ENCODE measurements around the gene STING1.
"Not testable (repeated sequence)": the region's sequence is repeated elsewhere in the genome, so short reads cannot be mapped to it uniquely, and the experiment has no call there.

The STING1 gene

GRCh38 chr5:139482050-139482889 is at the start of gene STING1:
Gene STING1 (minus strand): TSS chr5:139482758. CDS start chr5:139481704, 1,054 bp downstream.
- no peaks in the 10 kb centered on the region for H3K9me3 ChIP-seq (ENCODE audit: control insufficient read depth in 1 of 2, low read length in 2 of 2)
- H3K9ac ChIP-seq (ENCODE audit: low read depth in 1 of 2, low read length in 2 of 2): peak within 1 kb of the TSS; percentile 72
- H3K4me1 ChIP-seq (ENCODE audit: control insufficient read depth in 1 of 2, insufficient read depth in 2 of 2, low read length in 2 of 2): peaks cover 12 to 27% of the 10 kb centered on the region in 2 donors
- peak within 1 kb of the TSS; percentile 84 for H3K27ac ChIP-seq (ENCODE audit: low read depth, low read length)
- H3K4me3 ChIP-seq (ENCODE audit: low read depth in 1 of 2, low read length in 2 of 2): peak within 1 kb of the TSS; percentile 66 to 68
- H3K36me3 ChIP-seq (ENCODE audit: control insufficient read depth in 1 of 2, insufficient read depth in 2 of 2, low read length in 2 of 2): peaks cover 0 to 9% of the 10 kb centered on the region in 2 donors
- no peaks in the 10 kb centered on the region for H3K27me3 ChIP-seq (ENCODE audit: control insufficient read depth in 1 of 2, insufficient read depth in 2 of 2, low read length in 2 of 2)

- H3K27me3 ChIP-seq (ENCODE audit: control insufficient read depth in 1 of 2, insufficient read depth in 2 of 2, low read length in 2 of 2): no peaks in the 10 kb centered on the region
- H3K9me3 ChIP-seq (ENCODE audit: control insufficient read depth in 1 of 2, low read length in 2 of 2): no peaks in the 10 kb centered on the region
- H3K9ac ChIP-seq (ENCODE audit: low read depth in 1 of 2, low read length in 2 of 2): no peak overlapping the region
- H3K27ac ChIP-seq (ENCODE audit: low read depth, low read length): no peak overlapping the region
- no peak overlapping the region for H3K4me3 ChIP-seq (ENCODE audit: low read depth in 1 of 2, low read length in 2 of 2)
- H3K36me3 ChIP-seq (ENCODE audit: control insufficient read depth in 1 of 2, insufficient read depth in 2 of 2, low read length in 2 of 2): no peaks in the 10 kb centered on the region
- no peaks in the 10 kb centered on the region for H3K4me1 ChIP-seq (ENCODE audit: control insufficient read depth in 1 of 2, insufficient read depth in 2 of 2, low read length in 2 of 2)
Observed at GRCh38 chr5:139531772-139532169, 49.2 kb upstream of the STING1 start.

DNA sequence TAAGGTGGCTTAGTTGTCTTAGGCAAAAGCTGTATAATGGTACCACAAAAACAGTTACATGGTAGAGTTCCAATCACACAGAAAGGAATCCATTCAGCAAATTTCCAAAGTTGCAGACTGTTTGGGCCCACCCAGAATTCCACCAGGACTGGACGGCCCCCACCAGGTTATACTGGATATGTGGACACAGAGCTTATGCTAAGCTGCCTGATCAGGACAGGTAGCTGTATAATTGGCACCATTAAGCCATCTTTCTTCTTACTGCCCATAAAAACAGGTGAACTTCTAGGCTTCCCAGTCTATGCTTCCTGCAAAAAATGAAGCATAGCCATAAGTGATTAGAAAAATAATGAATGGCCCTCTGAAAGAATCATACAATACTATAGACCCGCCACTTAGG is 47.5 kb upstream of the STING1 start:
- not testable (repeated sequence) for H3K9me3 ChIP-seq (ENCODE audit: control insufficient read depth in 1 of 2, low read length in 2 of 2); H3K4me3 ChIP-seq (ENCODE audit: low read depth in 1 of 2, low read length in 2 of 2); H3K27ac ChIP-seq (ENCODE audit: low read depth, low read length); H3K36me3 ChIP-seq (ENCODE audit: control insufficient read depth in 1 of 2, insufficient read depth in 2 of 2, low read length in 2 of 2); H3K27me3 ChIP-seq (ENCODE audit: control insufficient read depth in 1 of 2, insufficient read depth in 2 of 2, low read length in 2 of 2); H3K4me1 ChIP-seq (ENCODE audit: control insufficient read depth in 1 of 2, insufficient read depth in 2 of 2, low read length in 2 of 2); H3K9ac ChIP-seq (ENCODE audit: low read depth in 1 of 2, low read length in 2 of 2)

- not testable (repeated sequence) for H3K4me3 ChIP-seq (ENCODE audit: low read depth in 1 of 2, low read length in 2 of 2); H3K36me3 ChIP-seq (ENCODE audit: control insufficient read depth in 1 of 2, insufficient read depth in 2 of 2, low read length in 2 of 2); H3K27me3 ChIP-seq (ENCODE audit: control insufficient read depth in 1 of 2, insufficient read depth in 2 of 2, low read length in 2 of 2); H3K4me1 ChIP-seq (ENCODE audit: control insufficient read depth in 1 of 2, insufficient read depth in 2 of 2, low read length in 2 of 2); H3K9ac ChIP-seq (ENCODE audit: low read depth in 1 of 2, low read length in 2 of 2); H3K9me3 ChIP-seq (ENCODE audit: control insufficient read depth in 1 of 2, low read length in 2 of 2); H3K27ac ChIP-seq (ENCODE audit: low read depth, low read length)
Observed at GRCh38 chr5:139528695-139529094, 46.1 kb upstream of the STING1 start.

DNA sequence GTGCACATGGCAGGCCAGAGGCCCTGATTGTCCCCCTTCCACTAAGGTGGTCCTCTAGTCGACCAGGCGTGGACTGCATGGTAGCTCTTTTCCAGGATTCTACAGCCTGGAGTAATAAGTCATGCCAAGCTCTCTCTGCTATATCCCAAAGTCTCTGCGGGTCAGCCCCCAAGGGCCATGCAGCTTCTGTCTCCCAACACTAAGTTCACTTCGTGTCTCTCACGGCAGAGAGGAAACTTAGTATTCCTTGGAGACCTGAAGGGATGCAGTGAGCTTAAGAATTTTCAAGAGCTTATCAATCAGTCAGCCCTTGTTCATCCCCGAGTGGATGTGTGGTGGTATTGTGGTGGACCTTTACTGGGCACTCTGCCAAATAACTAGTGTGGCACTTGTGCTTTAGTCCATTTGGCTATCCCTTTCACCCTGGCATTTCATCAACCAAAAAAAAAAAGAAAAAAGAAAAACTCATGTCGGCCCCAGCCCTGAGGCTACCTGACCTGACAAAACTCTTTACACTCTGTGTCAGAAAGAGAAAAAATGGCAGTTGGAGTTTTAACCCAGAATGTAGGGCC is 45.4 kb upstream of the STING1 start:
- H3K27me3 ChIP-seq (ENCODE audit: control insufficient read depth in 1 of 2, insufficient read depth in 2 of 2, low read length in 2 of 2); H3K9me3 ChIP-seq (ENCODE audit: control insufficient read depth in 1 of 2, low read length in 2 of 2); H3K27ac ChIP-seq (ENCODE audit: low read depth, low read length); H3K4me1 ChIP-seq (ENCODE audit: control insufficient read depth in 1 of 2, insufficient read depth in 2 of 2, low read length in 2 of 2); H3K4me3 ChIP-seq (ENCODE audit: low read depth in 1 of 2, low read length in 2 of 2); H3K9ac ChIP-seq (ENCODE audit: low read depth in 1 of 2, low read length in 2 of 2); H3K36me3 ChIP-seq (ENCODE audit: control insufficient read depth in 1 of 2, insufficient read depth in 2 of 2, low read length in 2 of 2): not testable (repeated sequence)

GRCh38 chr5:139527090-139527470 is 44.5 kb upstream of the STING1 start:
- not testable (repeated sequence) for H3K27ac ChIP-seq (ENCODE audit: low read depth, low read length); H3K36me3 ChIP-seq (ENCODE audit: control insufficient read depth in 1 of 2, insufficient read depth in 2 of 2, low read length in 2 of 2); H3K4me1 ChIP-seq (ENCODE audit: control insufficient read depth in 1 of 2, insufficient read depth in 2 of 2, low read length in 2 of 2); H3K27me3 ChIP-seq (ENCODE audit: control insufficient read depth in 1 of 2, insufficient read depth in 2 of 2, low read length in 2 of 2); H3K9me3 ChIP-seq (ENCODE audit: control insufficient read depth in 1 of 2, low read length in 2 of 2); H3K9ac ChIP-seq (ENCODE audit: low read depth in 1 of 2, low read length in 2 of 2); H3K4me3 ChIP-seq (ENCODE audit: low read depth in 1 of 2, low read length in 2 of 2)

GRCh38 chr5:139526309-139527089 is 43.9 kb upstream of the STING1 start:
- not testable (repeated sequence) for H3K4me3 ChIP-seq (ENCODE audit: low read depth in 1 of 2, low read length in 2 of 2); H3K27ac ChIP-seq (ENCODE audit: low read depth, low read length); H3K36me3 ChIP-seq (ENCODE audit: control insufficient read depth in 1 of 2, insufficient read depth in 2 of 2, low read length in 2 of 2); H3K9me3 ChIP-seq (ENCODE audit: control insufficient read depth in 1 of 2, low read length in 2 of 2); H3K4me1 ChIP-seq (ENCODE audit: control insufficient read depth in 1 of 2, insufficient read depth in 2 of 2, low read length in 2 of 2); H3K9ac ChIP-seq (ENCODE audit: low read depth in 1 of 2, low read length in 2 of 2); H3K27me3 ChIP-seq (ENCODE audit: control insufficient read depth in 1 of 2, insufficient read depth in 2 of 2, low read length in 2 of 2)

DNA sequence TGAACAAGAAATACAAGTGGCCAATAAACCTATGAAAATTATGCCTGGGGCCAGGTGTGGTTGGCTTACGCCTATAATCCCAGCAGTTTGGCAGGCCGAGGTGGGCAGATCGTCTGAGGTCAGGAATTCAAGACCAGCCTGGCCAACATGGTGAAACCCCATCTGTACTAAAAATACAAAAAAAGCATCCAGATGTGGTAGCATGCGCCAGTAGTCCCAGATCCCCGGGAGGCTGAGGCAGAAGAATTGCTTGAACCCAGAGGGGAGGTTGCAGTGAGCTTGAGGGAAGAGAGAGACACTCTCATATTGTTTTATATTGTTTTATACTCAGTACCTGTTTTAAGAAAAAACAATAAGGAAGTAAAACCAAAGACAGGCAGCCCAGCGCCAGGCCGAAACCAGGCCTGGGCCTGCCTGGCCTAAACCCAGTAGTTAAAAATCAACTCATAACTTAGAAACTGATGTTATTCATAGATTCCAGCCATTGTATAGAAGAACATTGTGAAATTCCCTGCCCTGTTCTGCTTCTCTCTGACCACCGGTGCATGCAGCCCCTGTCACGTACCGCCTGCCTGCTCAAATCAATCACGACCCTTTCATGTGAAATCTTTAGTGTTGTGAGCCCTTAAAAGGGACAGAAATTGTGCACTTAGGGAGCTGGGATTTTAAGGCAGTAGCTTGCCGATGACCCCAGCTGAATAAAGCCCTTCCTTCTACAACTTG is 43.2 kb upstream of the STING1 start:
- not testable (repeated sequence) for H3K4me1 ChIP-seq (ENCODE audit: control insufficient read depth in 1 of 2, insufficient read depth in 2 of 2, low read length in 2 of 2); H3K27ac ChIP-seq (ENCODE audit: low read depth, low read length); H3K27me3 ChIP-seq (ENCODE audit: control insufficient read depth in 1 of 2, insufficient read depth in 2 of 2, low read length in 2 of 2); H3K9me3 ChIP-seq (ENCODE audit: control insufficient read depth in 1 of 2, low read length in 2 of 2); H3K36me3 ChIP-seq (ENCODE audit: control insufficient read depth in 1 of 2, insufficient read depth in 2 of 2, low read length in 2 of 2); H3K9ac ChIP-seq (ENCODE audit: low read depth in 1 of 2, low read length in 2 of 2); H3K4me3 ChIP-seq (ENCODE audit: low read depth in 1 of 2, low read length in 2 of 2)

DNA sequence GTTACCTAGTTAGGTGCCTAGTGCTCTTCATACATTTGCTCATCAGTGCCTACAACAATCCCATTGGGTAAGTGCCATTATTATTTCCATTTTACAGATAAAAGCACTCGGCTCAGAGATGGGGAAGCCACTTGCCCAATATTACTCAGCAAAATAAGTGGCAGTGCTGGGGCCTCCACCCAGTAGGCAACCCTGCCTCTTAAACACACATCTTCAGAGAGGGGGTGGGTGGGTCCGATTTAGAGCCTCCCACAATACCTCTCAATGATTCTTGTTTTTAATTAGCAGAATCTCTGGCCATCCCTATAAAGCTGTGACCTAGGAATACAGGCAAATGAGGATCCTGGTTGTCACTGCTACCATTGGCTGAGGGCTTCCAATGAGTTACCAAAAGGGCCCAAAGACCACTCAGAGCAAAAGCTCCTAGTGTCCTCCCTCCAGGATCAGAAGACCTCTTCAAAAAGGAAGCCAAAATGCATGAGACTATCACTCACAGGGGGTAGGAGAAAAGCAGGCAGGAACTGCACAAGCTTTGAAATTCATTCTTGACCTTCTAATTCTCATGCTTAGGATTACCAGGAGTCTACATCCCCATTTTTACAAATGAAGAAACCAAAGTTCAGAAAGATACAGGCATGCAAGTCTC is 42.5 kb upstream of the STING1 start:
- no peak overlapping the region for H3K9ac ChIP-seq (ENCODE audit: low read depth in 1 of 2, low read length in 2 of 2)
- no peak overlapping the region for H3K27ac ChIP-seq (ENCODE audit: low read depth, low read length)
- peaks cover 0 to 4% of the 10 kb centered on the region in 2 donors for H3K4me1 ChIP-seq (ENCODE audit: control insufficient read depth in 1 of 2, insufficient read depth in 2 of 2, low read length in 2 of 2)

More for the DNA sequence above, 42.5 kb upstream of the STING1 start:
- no peaks in the 10 kb centered on the region for H3K36me3 ChIP-seq (ENCODE audit: control insufficient read depth in 1 of 2, insufficient read depth in 2 of 2, low read length in 2 of 2)
- H3K9me3 ChIP-seq (ENCODE audit: control insufficient read depth in 1 of 2, low read length in 2 of 2): no peaks in the 10 kb centered on the region
- H3K4me3 ChIP-seq (ENCODE audit: low read depth in 1 of 2, low read length in 2 of 2): no peak overlapping the region
- H3K27me3 ChIP-seq (ENCODE audit: control insufficient read depth in 1 of 2, insufficient read depth in 2 of 2, low read length in 2 of 2): no peaks in the 10 kb centered on the region
